GM21528 (cell line): ENCODE measurements around the gene STX8.
"Not testable (repeated sequence)": the region's sequence is repeated elsewhere in the genome, so short reads cannot be mapped to it uniquely, and the experiment has no call there.

ENCODE experiments used
- ATAC-seq: cut with Tn5 transposase; IDR thresholded peaks from one replicate; pipeline ENCODE4 v1.9.1; 2021; ENCODE audit warnings: mild to moderate bottlenecking, moderate library complexity; ENCODE audit not compliant: unreplicated experiment, low FRiP score

The STX8 gene

DNA sequence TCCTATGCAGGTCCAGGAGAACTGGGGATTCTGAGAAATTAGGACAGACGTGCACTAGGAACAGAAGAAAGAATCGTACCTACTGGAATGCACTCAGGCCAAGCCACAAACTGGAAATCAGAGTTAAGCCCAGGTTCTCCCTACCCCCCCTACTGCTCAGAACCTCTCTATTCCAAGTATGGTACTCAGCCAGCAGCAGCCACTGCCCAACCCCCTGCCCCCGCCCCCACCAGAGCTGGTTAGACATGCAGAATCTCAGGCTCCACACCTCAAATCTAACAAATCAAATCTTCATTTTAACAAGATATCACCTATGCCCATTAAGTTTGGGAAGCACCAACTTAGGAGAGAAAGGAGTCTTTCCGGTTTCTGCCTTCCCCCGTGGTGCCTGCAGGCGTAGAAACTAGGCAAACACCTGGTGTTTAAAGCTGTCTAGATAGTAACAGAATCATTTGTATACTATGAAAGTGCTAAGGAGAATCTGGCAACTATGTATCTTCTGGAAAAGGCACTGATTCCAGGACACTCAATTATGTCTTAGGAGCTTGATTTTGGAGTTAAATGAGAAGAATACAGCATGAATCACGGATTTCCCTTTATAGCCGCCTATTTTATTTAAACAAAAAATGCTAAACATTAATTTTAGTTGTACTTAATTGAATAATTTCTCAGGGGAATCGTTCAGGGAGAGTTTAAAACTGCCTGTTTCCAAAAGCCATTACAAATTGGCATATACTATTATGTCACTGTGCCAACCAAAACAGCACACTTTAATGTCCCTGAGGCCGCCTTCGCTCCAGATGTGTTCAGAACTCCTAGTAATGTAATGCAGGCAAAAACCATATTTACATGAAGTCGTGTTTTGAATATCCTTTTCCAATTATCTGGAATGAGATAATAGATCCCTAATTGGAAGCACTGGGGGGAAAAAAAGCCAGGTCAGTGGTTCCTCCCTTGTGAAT is 166.5 kb downstream of the STX8 start:
- ATAC-seq, result no peak

- no peak for ATAC-seq
These were observed 167.2 kb downstream of the STX8 start for GRCh38 chr17:9408381-9408780.

DNA sequence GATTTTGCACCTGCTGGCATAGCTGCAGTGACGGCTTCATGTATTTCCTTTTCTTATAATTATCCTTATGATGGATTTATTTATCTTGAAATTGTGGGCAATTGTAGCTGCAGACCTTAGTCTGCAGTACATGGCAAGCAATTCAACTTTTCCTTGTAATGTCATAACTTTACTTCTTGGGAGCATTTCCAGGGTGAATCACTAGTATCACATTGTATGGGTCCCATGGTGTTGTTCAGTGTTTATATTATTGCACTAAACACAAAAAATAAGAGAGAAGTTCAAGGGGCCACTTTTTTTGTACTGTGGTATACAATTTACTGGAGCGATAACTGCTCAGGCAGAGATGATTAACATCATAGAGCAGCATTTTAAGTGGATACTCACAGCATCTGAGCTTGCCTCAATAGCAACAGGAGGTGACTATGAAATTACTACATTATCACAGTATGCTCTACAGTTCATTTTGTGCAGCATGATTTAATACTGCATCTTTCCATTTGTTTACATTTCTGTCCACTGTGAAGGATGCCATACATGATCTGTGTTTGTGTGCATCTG is 169.5 kb downstream of the STX8 start:
- no peak for ATAC-seq

DNA sequence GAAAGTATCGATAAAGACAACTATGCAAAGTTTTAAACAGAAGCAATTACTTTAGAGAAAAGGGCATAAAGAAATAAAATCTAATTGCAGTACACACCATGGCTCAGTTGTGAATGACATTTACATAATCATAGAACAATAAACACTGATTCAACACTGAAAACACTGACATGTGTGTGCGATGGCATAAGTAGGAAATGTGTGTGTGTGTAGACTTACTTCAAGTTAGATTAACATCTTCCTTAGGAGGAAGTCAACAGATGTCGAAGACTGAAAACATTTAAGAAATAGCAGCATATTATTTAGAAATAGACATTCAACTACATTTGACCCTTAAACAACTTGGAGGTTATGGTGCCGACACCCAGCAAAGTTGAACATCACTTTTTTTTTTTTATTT is 172.4 kb downstream of the STX8 start:
- ATAC-seq, result no peak

- ATAC-seq, result no peak
These were observed 172.9 kb downstream of the STX8 start for GRCh38 chr17:9402590-9403199.

GRCh38 chr17:9401434-9401833 is 174.2 kb downstream of the STX8 start:
- no peak for ATAC-seq

DNA sequence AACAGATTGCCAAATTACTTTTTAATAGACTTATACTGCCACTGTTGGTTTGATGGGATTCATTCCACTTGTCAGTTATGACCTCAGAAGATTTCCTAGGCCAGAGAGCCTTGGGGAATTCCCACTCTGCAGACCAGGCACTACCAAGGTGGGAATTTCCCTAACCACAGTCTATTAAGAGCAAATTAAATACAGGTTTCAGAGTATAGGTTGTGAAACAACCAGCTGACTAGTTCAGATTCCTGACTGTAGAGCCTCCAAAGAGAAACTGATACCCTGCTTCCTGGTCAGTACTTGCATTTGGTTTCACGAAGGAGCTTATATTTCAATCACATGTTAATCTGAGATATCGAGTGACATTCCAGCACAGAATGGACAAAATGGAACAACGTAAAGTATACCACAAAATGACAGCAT is 186.5 kb downstream of the STX8 start:
- ATAC-seq, result peak; percentile 68

DNA sequence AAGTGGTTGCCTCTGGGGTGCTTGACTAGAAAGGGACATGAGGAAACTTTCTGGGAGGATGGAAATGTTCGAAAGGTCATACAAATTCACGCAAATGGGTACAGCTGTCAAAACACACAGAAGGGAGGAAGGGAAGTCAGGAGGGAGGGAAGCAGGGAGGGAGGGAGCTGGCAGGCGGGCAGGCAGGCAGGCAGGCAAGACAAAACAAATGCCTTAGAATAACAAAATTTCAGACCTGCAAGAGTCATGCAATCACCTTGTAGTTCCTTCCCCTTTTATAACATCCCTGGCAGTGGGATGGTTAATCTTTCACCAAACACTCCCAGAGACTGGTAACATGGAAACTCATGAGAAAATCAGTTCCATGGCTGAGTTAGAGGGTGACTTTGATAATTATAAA is 189.2 kb downstream of the STX8 start:
- no peak for ATAC-seq

GRCh38 chr17:9383826-9384225 is 191.8 kb downstream of the STX8 start:
- no peak for ATAC-seq

DNA sequence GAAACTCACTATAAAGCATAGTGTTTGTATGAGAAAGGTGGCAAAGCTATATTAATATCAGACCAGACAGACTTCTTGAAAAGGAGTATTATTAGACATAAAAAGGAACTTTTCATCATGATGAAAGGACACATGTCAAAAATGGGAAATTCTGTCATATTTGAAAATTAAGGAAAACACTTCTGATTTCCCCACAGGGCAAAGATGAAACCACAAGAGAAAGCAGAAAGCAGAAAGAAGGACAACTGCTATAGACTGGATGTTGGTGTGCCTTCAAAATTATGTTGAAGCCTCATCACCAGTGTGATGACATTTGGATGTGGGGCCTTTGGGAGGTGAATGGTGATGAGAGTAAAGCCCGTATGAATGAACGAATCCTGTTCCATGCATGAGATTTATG is 193.0 kb downstream of the STX8 start:
- no peak for ATAC-seq

DNA sequence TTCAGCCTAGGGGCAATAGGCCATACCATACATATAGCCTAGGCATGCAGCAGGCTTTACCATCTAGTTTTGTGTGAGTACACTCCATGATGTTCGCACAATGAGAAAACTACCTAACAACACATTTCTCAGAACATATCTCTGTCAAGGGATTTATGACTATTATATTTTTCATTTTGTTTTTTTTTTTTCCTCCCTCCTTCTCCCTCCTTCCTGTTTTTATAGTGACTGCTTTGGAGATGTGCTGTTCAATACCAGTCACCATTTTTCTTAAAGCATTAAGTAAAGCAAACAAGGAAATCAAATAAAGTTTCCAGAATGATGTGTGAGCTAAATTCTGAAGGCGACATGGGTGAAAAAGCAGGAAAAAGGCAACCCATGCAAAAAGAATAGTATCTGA is 194.6 kb downstream of the STX8 start:
- no peak for ATAC-seq

DNA sequence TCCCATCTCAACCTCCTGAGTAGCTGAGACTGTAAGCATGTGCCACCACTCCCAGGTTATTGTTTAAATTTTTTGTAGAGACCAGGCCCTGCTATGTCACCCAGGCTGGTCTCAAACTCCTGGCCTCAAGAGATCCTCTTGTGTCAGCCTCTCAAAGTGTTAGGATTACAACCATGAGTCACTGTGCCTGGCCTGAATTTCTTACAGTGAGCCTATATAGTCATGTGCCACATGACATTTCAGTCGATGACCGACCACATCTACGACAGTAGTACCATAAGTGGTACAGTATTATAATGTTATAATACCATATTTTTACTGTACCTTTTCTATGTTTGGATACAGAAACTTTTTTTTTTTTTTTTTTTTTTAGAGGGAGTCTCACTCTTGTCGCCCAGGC is 195.3 kb downstream of the STX8 start:
- ATAC-seq, result no peak

DNA sequence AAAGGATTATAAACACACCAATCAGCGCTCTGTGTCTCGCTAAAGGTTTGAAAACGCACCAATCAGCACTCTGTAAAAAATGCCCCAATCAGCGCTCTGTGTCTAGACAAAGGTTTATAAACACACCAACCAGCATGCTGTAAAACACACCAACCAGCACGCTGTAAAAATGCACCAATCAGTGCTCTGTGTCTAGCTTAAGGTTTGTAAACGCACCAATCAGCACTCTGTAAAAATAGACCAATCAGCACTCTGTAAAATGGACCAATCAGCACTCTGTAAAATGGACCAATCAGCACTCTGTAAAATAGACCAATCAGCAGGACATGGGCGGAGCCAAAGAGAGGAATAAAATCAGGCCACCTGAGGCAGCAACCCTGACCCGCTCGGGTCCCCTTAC is 199.4 kb downstream of the STX8 start:
- not testable (repeated sequence) for ATAC-seq

DNA sequence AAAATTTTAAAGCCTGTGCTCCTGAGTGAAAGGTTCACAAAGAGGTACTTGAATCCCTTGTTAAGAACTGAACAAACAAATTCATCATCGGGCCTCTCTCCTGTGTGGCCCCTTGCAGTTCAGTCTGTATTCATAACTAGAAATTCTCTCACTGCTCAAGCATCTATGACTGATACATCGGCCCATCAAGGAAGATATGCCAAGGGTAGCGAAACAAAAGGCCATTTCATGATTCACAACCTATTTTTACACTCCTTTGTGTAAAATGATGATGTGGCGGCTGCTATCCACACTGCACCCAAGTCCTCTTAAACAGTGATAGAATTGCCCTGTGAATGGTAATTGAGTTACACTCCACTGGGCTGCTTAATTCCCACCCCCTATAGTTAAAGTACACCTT is 204.6 kb downstream of the STX8 start:
- ATAC-seq, result no peak

- ATAC-seq, result no peak
These were observed 205.2 kb downstream of the STX8 start for GRCh38 chr17:9370467-9370866.

DNA sequence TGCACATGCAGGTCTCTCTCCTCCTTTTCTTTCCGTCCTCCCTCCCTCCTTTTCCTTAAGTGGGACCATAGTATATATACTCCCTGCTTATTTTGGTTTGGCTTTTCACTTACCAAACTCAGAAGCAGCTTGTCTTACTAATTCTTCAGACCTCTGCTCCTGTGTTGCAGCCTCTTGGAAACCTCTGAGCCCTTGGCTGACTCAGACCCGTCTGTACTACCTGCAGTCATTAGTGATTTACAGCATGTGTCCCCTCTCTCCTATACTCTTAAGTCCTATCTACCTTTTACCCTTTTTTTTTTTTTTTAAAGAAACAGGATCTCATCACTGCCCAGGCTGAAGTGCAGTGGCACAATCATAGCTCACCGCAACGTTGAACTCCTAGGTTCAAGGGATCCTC is 207.0 kb downstream of the STX8 start:
- ATAC-seq, result no peak

DNA sequence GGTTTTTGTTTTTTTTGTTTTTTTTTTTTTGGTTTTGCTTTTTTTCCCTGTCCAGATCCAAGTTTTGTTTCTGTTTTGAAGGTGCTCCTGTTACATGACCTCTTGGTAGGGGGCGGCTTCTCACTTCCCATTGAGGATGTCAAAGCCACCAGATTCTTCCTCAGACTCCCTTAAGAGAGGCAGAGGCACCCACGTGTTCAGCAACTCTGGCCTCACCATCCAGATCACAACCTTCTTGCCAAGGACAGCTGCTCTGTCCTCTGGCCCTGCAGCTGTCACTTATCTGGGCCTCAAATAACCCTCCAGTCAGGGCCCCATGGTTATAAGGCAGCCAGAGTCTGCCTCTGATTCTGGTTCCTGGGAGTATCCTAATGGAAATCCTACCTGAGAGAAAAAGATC is 208.5 kb downstream of the STX8 start:
- no peak for ATAC-seq

DNA sequence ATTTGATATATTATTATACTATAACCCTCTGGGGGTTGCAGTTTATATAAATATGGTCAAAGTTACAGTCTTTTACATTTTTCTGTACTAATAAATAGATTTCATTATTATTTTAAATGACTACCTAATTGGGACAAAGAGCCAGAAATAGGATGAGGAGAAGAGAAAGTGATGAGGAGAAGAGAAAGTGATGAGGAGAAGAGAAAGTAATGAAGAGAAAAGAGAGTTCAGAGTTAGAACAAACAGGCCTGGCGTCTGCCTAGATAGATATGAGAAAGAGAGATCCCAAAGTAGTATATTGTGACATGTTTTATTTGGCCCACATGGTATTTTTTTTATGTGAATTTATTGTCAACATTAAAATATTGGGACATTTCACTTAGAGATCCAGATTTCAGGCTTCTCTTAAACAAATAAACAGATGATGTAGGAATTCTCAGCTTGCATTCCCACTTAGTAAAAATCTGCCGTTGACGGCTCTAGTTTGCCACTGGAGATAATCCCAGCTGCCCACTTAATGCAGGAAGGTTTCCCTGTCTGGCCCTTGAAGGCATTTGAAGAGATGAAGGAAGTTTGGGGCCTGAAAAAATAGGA is 210.7 kb downstream of the STX8 start:
- no peak for ATAC-seq

GRCh38 chr17:9363440-9364350 is 211.9 kb downstream of the STX8 start:
- ATAC-seq, result no peak
